TTC549 (cell line): ENCODE measurements around the gene MBD5.
"Not testable (repeated sequence)": the region's sequence is repeated elsewhere in the genome, so short reads cannot be mapped to it uniquely, and the experiment has no call there.

ENCODE experiments used
- FAIRE-seq: peaks from 2 replicates; lab custom pipeline; 2012; peaks lifted over from hg19 to GRCh38; lab: Jason Lieb, UNC

Gene MBD5

GRCh38 chr2:148021059-148021861 is at the start of gene MBD5:
MBD5 (plus strand) TSS chr2:148021091.
- no peak for FAIRE-seq

- no peak for FAIRE-seq
Measured at GRCh38 chr2:147976102-147976501, 44.8 kb upstream of the MBD5 start.

- FAIRE-seq, result no peak
Measured at GRCh38 chr2:147977679-147978078, 43.2 kb upstream of the MBD5 start.

- no peak for FAIRE-seq
Measured at GRCh38 chr2:147980940-147981528, 39.9 kb upstream of the MBD5 start.

- FAIRE-seq, result no peak
Measured at GRCh38 chr2:147989102-147989501, 31.8 kb upstream of the MBD5 start.

- FAIRE-seq, result peak; percentile 98
Measured at GRCh38 chr2:147989809-147990403, 31.0 kb upstream of the MBD5 start.

DNA sequence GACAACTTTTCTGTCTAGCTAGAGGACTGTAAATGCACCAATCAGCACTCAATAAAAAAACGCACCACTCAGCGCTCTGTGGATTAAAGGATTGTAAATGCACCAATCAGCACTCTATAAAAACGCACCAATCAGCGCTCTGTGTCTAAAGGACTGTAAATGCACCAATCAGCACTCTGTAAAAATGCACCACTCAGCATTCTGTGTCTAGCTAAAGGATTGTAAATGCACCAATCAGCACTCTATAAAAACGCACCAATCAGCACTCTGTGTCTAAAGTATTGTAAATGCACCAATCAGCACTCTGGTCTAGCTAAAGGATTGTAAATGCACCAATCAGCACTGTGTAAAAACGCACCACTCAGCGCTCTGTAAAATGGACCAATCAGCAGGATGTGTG is 25.9 kb upstream of the MBD5 start:
- FAIRE-seq, result not testable (repeated sequence)

DNA sequence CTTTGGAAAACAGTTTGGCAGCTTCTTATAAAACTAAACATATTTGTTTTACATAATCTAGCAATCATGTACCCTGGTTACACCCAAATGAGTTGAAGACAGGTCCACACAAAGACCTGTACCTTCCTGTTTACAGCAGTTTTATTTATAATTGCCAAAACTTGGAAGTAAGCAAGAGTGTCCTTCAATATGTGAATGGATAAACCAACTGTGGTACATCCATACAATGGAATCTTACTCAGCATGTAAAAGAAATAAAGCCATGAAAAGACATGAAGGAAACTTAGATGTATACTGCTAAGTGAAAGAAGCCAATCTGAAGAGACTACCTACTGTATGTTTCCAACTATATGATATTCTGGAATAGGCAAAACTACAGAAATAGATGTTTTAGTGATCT is 24.1 kb upstream of the MBD5 start:
- FAIRE-seq, result no peak

GRCh38 chr2:147998203-147998602 is 22.7 kb upstream of the MBD5 start:
- no peak for FAIRE-seq

DNA sequence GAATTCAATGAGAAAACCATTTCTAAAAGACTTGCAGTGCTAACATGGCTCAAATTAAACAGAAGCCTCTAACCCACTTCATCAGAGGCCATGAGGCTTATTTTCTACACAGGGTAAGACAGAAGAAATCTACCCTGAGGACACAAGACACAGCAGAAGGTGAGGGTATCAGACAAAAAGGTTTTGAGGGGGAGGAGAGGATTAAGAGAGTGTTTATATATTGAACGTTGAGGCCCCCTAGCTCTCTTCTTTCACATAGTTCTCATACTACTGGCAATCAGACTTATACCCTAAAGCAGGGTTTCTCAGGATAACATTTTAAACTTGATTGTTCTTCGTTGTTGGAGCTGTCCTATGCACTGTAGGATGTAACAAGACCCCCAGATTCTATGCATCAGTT is 21.8 kb upstream of the MBD5 start:
- no peak for FAIRE-seq

DNA sequence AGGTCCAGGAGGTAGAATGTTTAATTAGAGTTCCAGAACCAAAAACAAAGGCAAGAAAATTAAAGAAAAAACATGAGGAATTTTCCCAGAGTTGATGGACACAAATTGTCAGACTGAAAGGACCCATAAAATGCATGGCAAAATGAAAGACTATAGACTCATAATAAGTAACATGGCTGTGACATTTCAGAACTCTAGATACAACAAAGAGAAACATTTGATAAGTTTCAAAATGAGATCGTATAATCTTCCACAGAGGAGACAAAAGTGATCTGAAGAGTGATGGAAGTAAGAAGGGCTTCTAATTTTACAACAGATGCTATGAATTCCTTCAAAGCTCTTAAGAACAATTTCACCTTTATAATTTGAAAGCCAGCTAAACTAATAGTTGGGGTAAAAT is 20.8 kb upstream of the MBD5 start:
- FAIRE-seq, result no peak

GRCh38 chr2:148002420-148002819 is 18.5 kb upstream of the MBD5 start:
- not testable (repeated sequence) for FAIRE-seq

DNA sequence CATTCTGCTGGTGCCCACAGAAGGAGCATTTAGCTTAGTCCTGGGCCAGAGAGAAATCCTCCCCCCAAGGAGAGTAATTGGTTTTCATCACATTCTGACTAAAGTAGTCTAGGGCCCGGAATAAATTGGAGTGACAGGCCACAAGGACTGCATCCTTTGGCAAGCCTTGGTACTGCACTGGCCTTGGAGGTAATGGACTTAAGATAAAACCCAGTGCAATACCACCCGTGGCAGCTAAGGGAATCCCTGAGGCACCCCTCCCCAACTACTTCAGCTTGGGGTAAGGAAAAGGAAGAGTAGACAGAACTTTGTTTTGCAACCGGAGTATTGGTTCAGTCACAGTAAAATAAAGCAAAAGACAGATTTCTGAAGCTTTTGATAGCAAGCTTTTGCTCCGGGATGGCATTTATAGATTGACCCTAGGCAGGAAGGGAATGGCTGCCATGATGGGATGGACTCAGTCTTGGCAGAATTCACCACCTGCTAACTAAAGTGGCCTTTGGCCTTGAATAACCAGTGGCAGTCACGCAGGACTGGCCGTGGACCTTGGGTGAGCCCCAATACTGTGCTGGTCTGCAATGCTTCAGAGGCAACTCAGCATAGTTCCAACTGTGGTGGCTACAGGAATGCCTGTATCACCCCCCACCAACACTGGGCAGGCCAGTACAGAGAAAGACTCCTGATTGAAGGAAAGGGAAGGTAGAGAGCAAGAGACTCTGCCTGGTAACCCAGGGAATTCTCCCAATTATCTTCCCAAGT is 14.5 kb upstream of the MBD5 start:
- no peak for FAIRE-seq

DNA sequence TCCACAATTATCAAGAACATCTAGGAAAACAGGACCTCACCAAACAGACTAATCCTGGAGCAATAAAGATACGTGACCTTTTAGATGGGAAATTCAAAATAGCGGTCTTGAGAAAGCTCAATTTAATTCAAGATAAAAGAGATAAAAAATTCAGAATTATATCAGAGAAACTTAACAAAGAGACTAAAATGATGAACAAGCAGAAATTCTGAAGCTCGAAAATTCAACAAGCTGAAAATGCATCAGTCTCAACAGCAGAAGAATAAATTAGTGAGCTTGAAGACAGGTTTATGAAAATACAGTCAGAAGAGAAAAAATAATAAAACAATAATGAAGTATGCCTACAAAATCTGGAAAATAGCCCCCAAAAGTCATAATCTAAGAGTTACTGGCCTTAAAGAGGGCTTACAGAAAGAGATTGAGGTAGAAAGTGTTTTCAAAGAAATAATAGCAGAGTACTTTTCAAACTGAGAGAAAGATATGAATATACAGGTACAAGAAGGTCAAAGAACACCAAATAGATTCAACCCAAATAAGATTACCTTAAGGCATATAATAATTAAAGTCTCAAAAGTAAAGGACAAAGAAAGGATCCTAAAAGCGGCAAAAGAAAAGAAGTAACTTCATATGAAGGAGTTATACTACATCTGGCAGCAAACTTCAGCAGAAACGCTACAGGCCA is 13.5 kb upstream of the MBD5 start:
- FAIRE-seq, result no peak

GRCh38 chr2:148008411-148008810 is 12.5 kb upstream of the MBD5 start:
- FAIRE-seq, result not testable (repeated sequence)

GRCh38 chr2:148013876-148014275 is 7.0 kb upstream of the MBD5 start:
- no peak for FAIRE-seq

GRCh38 chr2:148014616-148015015 is 6.3 kb upstream of the MBD5 start:
- no peak for FAIRE-seq

DNA sequence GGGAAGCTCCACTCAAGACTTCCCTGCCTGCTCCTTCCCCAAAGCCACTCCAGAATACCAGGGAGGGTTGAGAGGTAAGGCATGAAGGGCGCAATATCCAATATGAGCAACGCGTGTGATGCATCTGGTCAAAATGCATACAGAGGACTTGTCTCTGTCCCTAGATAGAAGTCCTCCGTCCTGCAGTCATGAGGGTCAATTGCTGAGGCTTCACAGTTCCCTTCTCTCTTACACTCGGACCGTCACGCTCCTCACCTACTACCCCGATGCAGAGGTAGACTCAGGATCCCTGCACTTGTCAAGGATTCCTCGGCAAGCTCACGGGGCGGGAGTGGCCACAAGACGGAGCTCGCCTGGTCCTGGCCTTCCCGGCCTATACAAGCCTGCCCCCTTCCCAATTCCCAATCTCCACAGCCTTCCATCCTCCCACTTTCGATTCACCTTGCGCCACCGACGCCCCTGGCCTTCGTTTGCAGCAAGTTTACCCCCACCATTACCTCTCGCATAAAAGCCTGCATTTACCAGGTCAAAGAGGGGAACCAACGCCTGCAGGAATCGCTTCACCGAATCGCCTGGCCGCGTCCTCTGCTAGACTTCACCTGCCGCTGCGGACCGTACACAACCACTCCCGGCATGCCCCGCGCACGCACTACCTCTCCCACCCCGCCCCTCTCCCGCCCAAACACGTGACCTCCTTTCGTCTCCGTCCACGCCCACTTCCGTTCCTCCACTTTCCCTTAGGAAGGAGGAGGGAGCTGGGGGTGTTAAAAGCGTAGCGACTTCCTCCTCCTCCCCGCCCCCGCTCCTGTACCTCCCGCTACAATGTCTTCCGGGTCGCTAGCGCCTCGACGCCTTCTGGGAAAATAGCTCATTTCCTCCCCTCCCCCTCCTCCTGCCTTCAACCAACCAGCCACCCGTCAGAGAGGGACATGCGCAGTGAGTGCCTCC is 506 bp upstream of the MBD5 start, which contains the start of gene ORC4:
ORC4 (minus strand) TSS at position 627 of the 948 bp plus-strand sequence. CDS start 44,779 bp downstream, outside the sequence.
- peak; percentile 91 for FAIRE-seq

DNA sequence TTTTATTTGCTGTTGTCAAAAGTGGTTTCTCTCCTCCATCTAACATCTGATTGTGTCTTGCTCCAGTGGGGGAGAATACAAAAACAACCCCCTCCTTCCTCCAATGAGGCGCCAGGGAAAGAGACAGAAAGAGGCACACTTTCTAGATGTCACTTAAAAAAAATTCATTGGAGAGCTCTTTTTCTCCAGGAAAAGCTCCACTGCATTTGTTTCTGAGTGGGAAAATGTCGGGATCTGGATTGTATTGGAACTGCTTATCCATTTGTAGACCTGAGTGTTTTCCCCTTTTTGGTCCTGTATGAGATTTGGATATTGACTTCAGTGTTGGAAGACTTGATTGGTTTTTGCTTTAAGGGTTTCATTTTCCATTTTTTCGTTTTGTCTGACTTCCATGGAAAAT is 995 bp downstream of the MBD5 start:
- FAIRE-seq, result no peak

DNA sequence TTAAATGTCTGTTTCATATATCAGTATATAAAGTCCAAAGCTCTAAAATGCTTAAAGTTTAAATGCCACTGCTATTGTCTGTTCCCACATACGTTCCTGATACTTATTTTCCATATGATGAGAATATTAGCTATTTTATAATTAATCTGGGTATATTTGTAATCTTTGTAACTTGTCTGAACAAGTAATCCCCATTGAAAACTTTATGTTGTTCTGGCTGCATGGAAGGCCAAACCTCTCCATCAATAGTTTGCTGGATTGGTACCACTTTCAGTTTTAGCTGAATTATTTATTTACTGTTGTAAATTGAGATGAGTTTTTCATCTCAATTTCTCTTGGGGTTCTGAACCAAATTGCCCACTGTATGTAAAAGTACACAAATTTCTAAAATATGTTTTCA is 1.5 kb downstream of the MBD5 start:
- FAIRE-seq, result no peak

DNA sequence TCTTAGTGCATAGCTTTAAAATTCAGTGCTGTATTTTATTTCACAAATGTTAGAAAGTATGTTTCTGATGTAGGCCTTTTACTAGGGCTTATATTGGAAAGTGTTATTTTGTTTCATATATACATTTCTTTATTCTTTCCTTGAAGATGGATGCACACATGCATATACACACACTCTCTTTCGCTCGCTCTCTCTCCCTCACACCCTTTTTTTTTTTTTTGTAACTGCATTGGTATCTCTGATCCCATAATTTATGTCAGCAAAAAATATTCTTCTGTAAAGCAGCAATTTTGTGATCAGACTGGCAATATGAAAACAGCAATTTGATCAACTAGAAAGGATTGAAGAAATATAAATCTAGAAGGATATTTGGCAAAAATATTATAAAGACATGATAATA is 2.0 kb downstream of the MBD5 start:
- no peak for FAIRE-seq
